K562 (cell line): ENCODE results near the gene NSMF. TPM values are rescaled to one million over a fixed set of nuclear protein-coding genes. Genes with fewer than 3 reads are reported as not detected.

Experiments
- ATAC-seq: fragments of 200-7000 bp; cut with Tn5 transposase; 3 replicates; pipeline ENCODE4 v1.9.1; 2020; ENCODE audit warnings: moderate library complexity
- BruUV-seq: library from RNA; stranded (reverse); fragments of 400-500 nt; replicated peaks from 2 replicates; lab custom pipeline; 2021; lab: Mats Ljungman, UMichigan
- CTCF ChIA-PET: fragments of 300-600 bp; formaldehyde crosslinking; extraction: SDS; loops from one replicate; lab custom pipeline; 2021; ENCODE audit warnings: low intra/inter-chr PET ratio; lab: Yijun Ruan, JAX
- POLR2A ChIA-PET: fragments of 300-600, 350-650 bp; sonication (Branson Sonifier 250); formaldehyde crosslinking; extraction: SDS; loops from one replicate; lab custom pipeline; 2021; ENCODE audit warnings: antibody characterized with exemption, inconsistent platforms; lab: Yijun Ruan, JAX
- DNase-seq, 4 experiments: peaks; one replicate each; pipeline versions ENCODE4 v3.0.0 to v3.0.0-alpha.2; 2011 to 2018; ENCODE audit warnings: low spot score in 3 of 4, mixed read lengths in 3 of 4; ENCODE audit errors: extremely low read depth in 1 of 4
- FAIRE-seq: peaks from 2 replicates; lab custom pipeline; 2011; peaks lifted over from hg19 to GRCh38; lab: Jason Lieb, UNC
- H2AFZ ChIP-seq: 2 replicates; pipeline ENCODE4 v1.6.0; 2011; ENCODE audit warnings: low read depth, low read length, control low read depth, inconsistent platforms
- H3K27ac ChIP-seq: fragments of 200-600 bp; 3 replicates; pipeline ENCODE4 v1.8.0; 2011; ENCODE audit warnings: low read depth, mild to moderate bottlenecking, control low read depth, inconsistent platforms, low read length, moderate library complexity, mixed read lengths; ENCODE audit errors: extremely low read depth
- H3K27me3 ChIP-seq, 2 experiments: fragments of 300-600 bp in 1 of 2; 2 replicates in 1 of 2; 3 replicates in 1 of 2; pipeline versions ENCODE4 v1.6.0 to v1.8.0; 2011; ENCODE audit warnings: inconsistent platforms in 2 of 2, low read length in 2 of 2, mild to moderate bottlenecking in 1 of 2, mixed read lengths in 1 of 2, moderate library complexity in 1 of 2; ENCODE audit not compliant: control insufficient read depth in 2 of 2, insufficient read depth in 2 of 2
- H3K36me3 ChIP-seq: fragments of 300-600 bp; 3 replicates; pipeline ENCODE4 v1.8.0; 2011; ENCODE audit warnings: mild to moderate bottlenecking, low read length, inconsistent platforms; ENCODE audit not compliant: control insufficient read depth, insufficient read depth
- H3K4me1 ChIP-seq, 2 experiments: fragments of 200-600 bp in 1 of 2; replicated peaks in 1 of 2; 2 replicates in 1 of 2; 3 replicates in 1 of 2; pipeline versions ENCODE4 v1.5.1 to v1.8.0; 2011; ENCODE audit warnings: inconsistent platforms in 2 of 2, low read length in 2 of 2, mild to moderate bottlenecking in 1 of 2, mixed read lengths in 1 of 2, moderate library complexity in 1 of 2; ENCODE audit not compliant: control insufficient read depth in 2 of 2, insufficient read depth in 2 of 2
- H3K4me2 ChIP-seq: 2 replicates; pipeline ENCODE4 v1.6.1; 2011; ENCODE audit warnings: low read length, control low read depth, inconsistent platforms, mixed read lengths; ENCODE audit not compliant: insufficient read depth
- H3K4me3 ChIP-seq: fragments of 200-600 bp; sonication (generic), shearing (Covaris generic); 2 replicates; pipeline ENCODE4 v1.5.1; 2016; ENCODE audit warnings: control low read depth, inconsistent platforms
- H3K79me2 ChIP-seq: fragments of 200-600 bp; 3 replicates; pipeline ENCODE4 v1.8.0; 2011; ENCODE audit warnings: low read length, inconsistent platforms; ENCODE audit not compliant: control insufficient read depth, insufficient read depth
- H3K9ac ChIP-seq, 2 experiments: 2 replicates each; pipeline versions ENCODE4 v1.6.0 to v1.6.1; 2011; ENCODE audit warnings: low read depth in 2 of 2, low read length in 2 of 2, control low read depth in 1 of 2, inconsistent platforms in 1 of 2, mild to moderate bottlenecking in 1 of 2, mixed read lengths in 1 of 2; ENCODE audit not compliant: insufficient read depth in 1 of 2
- H3K9me1 ChIP-seq: one replicate; pipeline ENCODE4 v1.6.0; 2011; ENCODE audit warnings: inconsistent platforms, mild to moderate bottlenecking, low read length, moderate library complexity; ENCODE audit not compliant: control insufficient read depth, insufficient read depth
- H3K9me3 ChIP-seq: replicated peaks from 2 replicates; pipeline ENCODE4 v1.5.1; 2011; ENCODE audit warnings: low read depth, low read length, inconsistent platforms; ENCODE audit not compliant: control insufficient read depth, insufficient read depth
- H4K20me1 ChIP-seq: replicated peaks from 2 replicates; pipeline ENCODE4 v1.6.1; 2011; ENCODE audit warnings: low read length, inconsistent platforms, mixed read lengths; ENCODE audit not compliant: control insufficient read depth, insufficient read depth
- BHLHE40 ChIP-seq: IDR thresholded peaks from 2 replicates; pipeline ENCODE4 v1.6.1; 2011; ENCODE audit warnings: low read length, improper control_type of control experiment
- CC2D1A ChIP-seq: fragments of 450-650 bp; IDR thresholded peaks from 2 replicates; pipeline ENCODE4 v1.6.1; 2017; ENCODE audit warnings: mild to moderate bottlenecking
- DPF2 ChIP-seq: fragments of 450-650 bp; IDR thresholded peaks from 2 replicates; pipeline ENCODE4 v1.6.1; 2016
- GTF2A2 ChIP-seq: IDR thresholded peaks from 2 replicates; pipeline ENCODE4 v1.6.1; 2016; ENCODE audit warnings: mild to moderate bottlenecking, missing genetic modification characterization, missing compliant biosample characterization
- KDM5B ChIP-seq: fragments of 200-600 bp; sonication (generic); IDR thresholded peaks from 2 replicates; pipeline ENCODE4 v1.6.1; 2012; ENCODE audit warnings: low read depth, mild to moderate bottlenecking, moderate library complexity, low read length, control low read depth, inconsistent platforms; ENCODE audit not compliant: insufficient replicate concordance
- KLF6 ChIP-seq: fragments of 250-450 bp; sonication (Bioruptor Pico); IDR thresholded peaks from 2 replicates; pipeline ENCODE4 v1.4.0; 2020; ENCODE audit warnings: mild to moderate bottlenecking, moderate library complexity, borderline replicate concordance
- MAZ ChIP-seq, 2 experiments: fragments of 450-650 bp in 1 of 2; sonication (generic) in 1 of 2; formaldehyde crosslinking; IDR thresholded peaks in 1 of 2; conservative IDR thresholded peaks in 1 of 2; 2 replicates each; pipeline versions ENCODE4 v1.4.0 to v1.5.0; 2020; ENCODE audit warnings: mild to moderate bottlenecking in 1 of 2, missing genetic modification reagents in 1 of 2
- MYC ChIP-seq, 2 experiments: fragments of 250-450 bp in 1 of 2; sonication (Bioruptor Pico) in 1 of 2; IDR thresholded peaks; 2 replicates each; pipeline versions ENCODE4 v1.5.1 to v1.6.1; 2012 to 2021; ENCODE audit warnings: low read depth in 2 of 2, borderline replicate concordance in 1 of 2, improper control_type of control experiment in 1 of 2, low read length in 1 of 2, mild to moderate bottlenecking in 1 of 2, moderate library complexity in 1 of 2
- NR2C2 ChIP-seq, 2 experiments: fragments of 200-800 bp in 1 of 2; sonication (Bioruptor generic) in 1 of 2; sonication (generic) in 1 of 2; formaldehyde crosslinking in 1 of 2; IDR thresholded peaks; 2 replicates each; pipeline versions ENCODE4 v1.6.1 to v1.8.0; 2016 to 2022; ENCODE audit warnings: mild to moderate bottlenecking in 1 of 2, missing compliant biosample characterization in 1 of 2, missing genetic modification characterization in 1 of 2, missing genetic modification reagents in 1 of 2
- POU5F1 ChIP-seq: fragments of 150-350 bp; IDR thresholded peaks from 2 replicates; pipeline ENCODE4 v1.6.1; 2014; ENCODE audit warnings: borderline replicate concordance, low read length, low read depth, mild to moderate bottlenecking; ENCODE audit not compliant: partially characterized antibody
- PRDM10 ChIP-seq: fragments of 450-650 bp; IDR thresholded peaks from 2 replicates; pipeline ENCODE4 v1.6.1; 2018; ENCODE audit not compliant: partially characterized antibody
- RBM17 ChIP-seq: fragments of 200-400 bp; formaldehyde crosslinking; IDR thresholded peaks from 2 replicates; pipeline ENCODE4 v1.6.1; 2017; ENCODE audit warnings: low read depth, mild to moderate bottlenecking, low read length, borderline replicate concordance
- RCOR1 ChIP-seq, 2 experiments: IDR thresholded peaks; 2 replicates each; pipeline ENCODE4 v1.6.1; 2012; ENCODE audit warnings: low read depth in 2 of 2, low read length in 2 of 2, borderline replicate concordance in 1 of 2, improper control_type of control experiment in 1 of 2
- ZBTB12 ChIP-seq: fragments of 250-450 bp; sonication (Bioruptor Pico); IDR thresholded peaks from 2 replicates; pipeline ENCODE4 v1.4.0; 2020
- ZKSCAN1 ChIP-seq: fragments of 150-350 bp; IDR thresholded peaks from 2 replicates; pipeline ENCODE4 v1.6.1; 2016; ENCODE audit warnings: low read depth, low read length
- ZKSCAN3 ChIP-seq: fragments of 250-450 bp; sonication (Bioruptor Pico); IDR thresholded peaks from 2 replicates; pipeline ENCODE4 v1.4.0; 2020
- ZNF143 ChIP-seq: sonication (generic); formaldehyde crosslinking; IDR thresholded peaks from 2 replicates; pipeline ENCODE4 v1.9.0; 2022; ENCODE audit warnings: mild to moderate bottlenecking, missing genetic modification reagents
- ZNF347 ChIP-seq: fragments of 450-650 bp; formaldehyde crosslinking; IDR thresholded peaks from 2 replicates; pipeline ENCODE4 v1.4.0; 2020; ENCODE audit warnings: low read depth, mild to moderate bottlenecking, moderate library complexity
- WGBS: fragments of 100-300 bp; shearing (Covaris generic); methylation state at CpG from one replicate; pipeline ENCODE4 v1.1.6; 2016; ENCODE audit warnings: low coverage, mixed read lengths; ENCODE audit not compliant: insufficient coverage; ENCODE audit errors: missing lambda C conversion rate; 5-methylcytosine and 5-hydroxymethylcytosine counted together
- in situ Hi-C: fragments of 300-500 bp; cut with MboI; formaldehyde crosslinking; loops from 4 replicates; pipeline ENCODE4 v1.15.0; 2018; ENCODE audit warnings: inconsistent platforms, mixed read lengths
- intact Hi-C: fragments of 100-400 bp; cut with micrococcal nuclease; formaldehyde crosslinking; loops from 2 replicates; pipeline ENCODE4 v1.14.2; 2022
- polyA plus RNA-seq, 8 experiments: library from polyadenylated mRNA; depleted of rRNA in 4 of 8; stranded (reverse) in 5 of 8; unstranded in 3 of 8; fragments of >200 nt; fragmentation: Nextera tagmentation in 2 of 8; fragmentation: Illumina TruSeq in 1 of 8; extraction: Ambion mirVana in 2 of 8; extraction: Trizol in 1 of 8; gene quantifications; 2 replicates each; pipeline versions ENCODE4 v1.2.1 to v1.2.3, GENCODE V29; 2011 to 2014; ENCODE audit warnings: inconsistent platforms in 1 of 8, missing spikeins in 1 of 8
- total RNA-seq, 7 experiments: library from RNA; depleted of rRNA in 6 of 7; stranded (reverse); fragments of >200 nt in 6 of 7; fragmentation: Illumina TruSeq in 2 of 7; extraction: Trizol in 2 of 7; gene quantifications; 2 replicates each; pipeline versions ENCODE4 v1.2.1 to v1.2.3, GENCODE V29; 2011 to 2021; ENCODE audit warnings: low replicate concordance in 1 of 7

Gene NSMF
- total and polyA plus RNA-seq, 9 of the 15 experiments (the other 6 are each of a cell fraction or from before 2014, with no cell fraction given), result 0.20 to 82.7 (median 29.3) TPM

GRCh38 chr9:137494104-137494544 lies 35.0 kb upstream of the NSMF start:
- H3K27me3 ChIP-seq, result peaks cover 0 to 10% of the 10 kb centered on the region in 2 experiments; a peak in 3 of 5 replicates
- BruUV-seq, result no TSS peak
- H3K4me3 ChIP-seq, result no peak overlapping the region
- H3K36me3 ChIP-seq, result no peaks in the 10 kb centered on the region
- H3K4me1 ChIP-seq, result peaks cover 42 to 61% of the 10 kb centered on the region in 2 experiments
- intact Hi-C loops, result no loop called here
- no peaks in the 10 kb centered on the region for H3K9me1 ChIP-seq
- DNase-seq (peak; percentile 51 to 81 (median 62)), FAIRE-seq (peak; percentile 79), ATAC-seq (peak; percentile 59)
- H4K20me1 ChIP-seq, result no peaks in the 10 kb centered on the region
- peak overlapping the region; percentile 65 for H3K4me2 ChIP-seq
- WGBS, result 4% methylated on average over 12 of the region's 13 CpGs
- in situ Hi-C loops, result no loop called here
- peak overlapping the region; percentile 55 for H3K27ac ChIP-seq
- H3K79me2 ChIP-seq, result no peaks in the 10 kb centered on the region
- ChIA-PET POLR2A (interaction anchor here (1.4 kb wide), 1 partner anchor 14 kb away, joined by 3 read pairs; no protein-coding TSS in a partner anchor), CTCF (no interaction called here)
- H3K9ac ChIP-seq, result peak overlapping the region; percentile 23 to 80; a peak in 3 of 4 replicates
- peak overlapping the region; percentile 68 for H2AFZ ChIP-seq
- H3K9me3 ChIP-seq, result no peaks in the 10 kb centered on the region
- TF ChIP-seq ZNF143 (CRISPR knock-in tag), result no peak
- TF ChIP-seq ZKSCAN3 (CRISPR knock-in tag), result no peak
- TF ChIP-seq PRDM10, result peak; percentile 32
- no peak for TF ChIP-seq MAZ (CRISPR knock-in tag; conservative IDR thresholded peaks at IDR 0.05 in 1 of 2, IDR thresholded peaks at IDR 0.05 in 1 of 2)
- TF ChIP-seq DPF2, result no peak
- no peak for TF ChIP-seq KLF6 (CRISPR knock-in tag)
- TF ChIP-seq RBM17, result no peak
- TF ChIP-seq CC2D1A, result no peak
- no peak for TF ChIP-seq POU5F1
- TF ChIP-seq MYC (IDR thresholded peaks at IDR 0.05; ENCODE audit: low read depth, low read length), result no peak
- TF ChIP-seq MYC (CRISPR knock-in tag; IDR thresholded peaks at IDR 0.05; ENCODE audit: borderline replicate concordance, low read depth), result no peak
- TF ChIP-seq KDM5B, result peak; percentile 66
- TF ChIP-seq NR2C2 (CRISPR knock-in tag; IDR thresholded peaks at IDR 0.05), result 0 out of 2 replicates have a peak, but pooled peaks have one; percentile 45
- no peak for TF ChIP-seq NR2C2 (tag; IDR thresholded peaks at IDR 0.05)
- TF ChIP-seq ZKSCAN1, result no peak
- TF ChIP-seq ZNF347, result no peak
- TF ChIP-seq ZBTB12 (CRISPR knock-in tag), result no peak
- no peak for TF ChIP-seq GTF2A2 (tag)
- TF ChIP-seq RCOR1 (IDR thresholded peaks at IDR 0.05; ENCODE audit: borderline replicate concordance in 1 of 2, low read depth in 2 of 2, low read length in 2 of 2), result peak in 1 of 2 experiments; percentile 19; a peak in 1 of 4 replicates
- TF ChIP-seq BHLHE40, result no peak
